WTC11 (cell line): ENCODE measurements around the gene CBLB.

ENCODE experiments used
- JUN ChIP-seq: sonication (generic); formaldehyde crosslinking; IDR thresholded peaks from 2 replicates; pipeline ENCODE4 v1.8.0; 2023; ENCODE audit warnings: mild to moderate bottlenecking, missing genetic modification reagents
- NR1H2 ChIP-seq: sonication (generic); formaldehyde crosslinking; IDR thresholded peaks from 2 replicates; pipeline ENCODE4 v1.9.0; 2021; ENCODE audit warnings: mild to moderate bottlenecking, moderate library complexity, missing genetic modification reagents
- SP1 ChIP-seq: sonication (generic); formaldehyde crosslinking; conservative IDR thresholded peaks from 2 replicates; pipeline ENCODE4 v1.8.1; 2022; ENCODE audit warnings: missing genetic modification reagents
- TCF7 ChIP-seq: sonication (generic); formaldehyde crosslinking; IDR thresholded peaks from 2 replicates; pipeline ENCODE4 v1.8.0; 2022; ENCODE audit warnings: mild to moderate bottlenecking, low read depth, missing genetic modification reagents, moderate library complexity
- TEAD1 ChIP-seq: sonication (generic); formaldehyde crosslinking; IDR thresholded peaks from 2 replicates; pipeline ENCODE4 v1.8.0; 2022; ENCODE audit warnings: mild to moderate bottlenecking, missing genetic modification reagents
- ZNF121 ChIP-seq: sonication (generic); formaldehyde crosslinking; IDR thresholded peaks from 2 replicates; pipeline ENCODE4 v1.8.0; 2023; ENCODE audit warnings: missing genetic modification reagents
- TF ChIP-seq, protein P1 (sequence below): sonication (generic); formaldehyde crosslinking; IDR thresholded peaks from 2 replicates; pipeline ENCODE4 v1.8.1; 2022; ENCODE audit warnings: low read depth, missing genetic modification reagents, borderline replicate concordance
- TF ChIP-seq, protein P2 (sequence below): fragments of 200-600 bp; IDR thresholded peaks from 2 replicates; pipeline ENCODE4 v1.8.0; 2022; ENCODE audit warnings: antibody characterized with exemption
- TF ChIP-seq, protein P3 (sequence below): sonication (generic); formaldehyde crosslinking; IDR thresholded peaks from 2 replicates; pipeline ENCODE4 v1.8.0; 2023; ENCODE audit warnings: mild to moderate bottlenecking, missing genetic modification reagents
- TF ChIP-seq, protein P4 (sequence below): sonication (generic); formaldehyde crosslinking; IDR thresholded peaks from 2 replicates; pipeline ENCODE4 v1.8.1; 2023; ENCODE audit warnings: mild to moderate bottlenecking, missing genetic modification reagents, moderate library complexity
- TF ChIP-seq, protein P5 (sequence below): sonication (generic); formaldehyde crosslinking; IDR thresholded peaks from 2 replicates; pipeline ENCODE4 v1.8.1; 2023; ENCODE audit warnings: mild to moderate bottlenecking, missing genetic modification reagents
- TF ChIP-seq, protein P6 (sequence below): sonication (generic); formaldehyde crosslinking; IDR thresholded peaks from 2 replicates; pipeline ENCODE4 v1.8.0; 2022; ENCODE audit warnings: mild to moderate bottlenecking, missing genetic modification reagents

DNA sequence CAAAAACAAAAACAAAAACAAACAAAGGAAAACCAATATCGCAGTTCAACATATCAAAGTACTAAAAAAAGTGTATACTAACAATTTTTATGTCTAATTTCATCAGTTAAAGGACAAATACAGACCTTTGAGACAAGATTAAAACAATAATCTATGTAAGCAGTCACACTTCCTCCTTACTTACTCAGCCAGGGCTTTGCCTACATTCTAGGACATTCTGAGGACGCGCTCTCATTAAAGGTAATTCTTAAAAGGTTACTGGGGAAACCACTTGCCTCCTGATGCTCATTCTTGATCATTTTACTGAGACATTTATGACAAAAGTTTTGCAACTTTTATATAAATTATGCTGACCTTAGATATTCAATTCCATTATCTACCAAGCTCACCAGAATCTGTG is 93.4 kb downstream of the CBLB start:
- TF ChIP-seq SP1 (CRISPR knock-in tag) (no peak), TEAD1 (CRISPR knock-in tag) (no peak), ZNF121 (CRISPR knock-in tag) (no peak), TCF7 (CRISPR knock-in tag) (no peak), JUN (CRISPR knock-in tag) (no peak), NR1H2 (no peak)
- TF ChIP-seq, protein P1, sequence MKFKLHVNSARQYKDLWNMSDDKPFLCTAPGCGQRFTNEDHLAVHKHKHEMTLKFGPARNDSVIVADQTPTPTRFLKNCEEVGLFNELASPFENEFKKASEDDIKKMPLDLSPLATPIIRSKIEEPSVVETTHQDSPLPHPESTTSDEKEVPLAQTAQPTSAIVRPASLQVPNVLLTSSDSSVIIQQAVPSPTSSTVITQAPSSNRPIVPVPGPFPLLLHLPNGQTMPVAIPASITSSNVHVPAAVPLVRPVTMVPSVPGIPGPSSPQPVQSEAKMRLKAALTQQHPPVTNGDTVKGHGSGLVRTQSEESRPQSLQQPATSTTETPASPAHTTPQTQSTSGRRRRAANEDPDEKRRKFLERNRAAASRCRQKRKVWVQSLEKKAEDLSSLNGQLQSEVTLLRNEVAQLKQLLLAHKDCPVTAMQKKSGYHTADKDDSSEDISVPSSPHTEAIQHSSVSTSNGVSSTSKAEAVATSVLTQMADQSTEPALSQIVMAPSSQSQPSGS = no peak
- TF ChIP-seq, protein P2, sequence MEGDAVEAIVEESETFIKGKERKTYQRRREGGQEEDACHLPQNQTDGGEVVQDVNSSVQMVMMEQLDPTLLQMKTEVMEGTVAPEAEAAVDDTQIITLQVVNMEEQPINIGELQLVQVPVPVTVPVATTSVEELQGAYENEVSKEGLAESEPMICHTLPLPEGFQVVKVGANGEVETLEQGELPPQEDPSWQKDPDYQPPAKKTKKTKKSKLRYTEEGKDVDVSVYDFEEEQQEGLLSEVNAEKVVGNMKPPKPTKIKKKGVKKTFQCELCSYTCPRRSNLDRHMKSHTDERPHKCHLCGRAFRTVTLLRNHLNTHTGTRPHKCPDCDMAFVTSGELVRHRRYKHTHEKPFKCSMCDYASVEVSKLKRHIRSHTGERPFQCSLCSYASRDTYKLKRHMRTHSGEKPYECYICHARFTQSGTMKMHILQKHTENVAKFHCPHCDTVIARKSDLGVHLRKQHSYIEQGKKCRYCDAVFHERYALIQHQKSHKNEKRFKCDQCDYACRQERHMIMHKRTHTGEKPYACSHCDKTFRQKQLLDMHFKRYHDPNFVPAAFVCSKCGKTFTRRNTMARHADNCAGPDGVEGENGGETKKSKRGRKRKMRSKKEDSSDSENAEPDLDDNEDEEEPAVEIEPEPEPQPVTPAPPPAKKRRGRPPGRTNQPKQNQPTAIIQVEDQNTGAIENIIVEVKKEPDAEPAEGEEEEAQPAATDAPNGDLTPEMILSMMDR = no peak
- TF ChIP-seq, protein P3, sequence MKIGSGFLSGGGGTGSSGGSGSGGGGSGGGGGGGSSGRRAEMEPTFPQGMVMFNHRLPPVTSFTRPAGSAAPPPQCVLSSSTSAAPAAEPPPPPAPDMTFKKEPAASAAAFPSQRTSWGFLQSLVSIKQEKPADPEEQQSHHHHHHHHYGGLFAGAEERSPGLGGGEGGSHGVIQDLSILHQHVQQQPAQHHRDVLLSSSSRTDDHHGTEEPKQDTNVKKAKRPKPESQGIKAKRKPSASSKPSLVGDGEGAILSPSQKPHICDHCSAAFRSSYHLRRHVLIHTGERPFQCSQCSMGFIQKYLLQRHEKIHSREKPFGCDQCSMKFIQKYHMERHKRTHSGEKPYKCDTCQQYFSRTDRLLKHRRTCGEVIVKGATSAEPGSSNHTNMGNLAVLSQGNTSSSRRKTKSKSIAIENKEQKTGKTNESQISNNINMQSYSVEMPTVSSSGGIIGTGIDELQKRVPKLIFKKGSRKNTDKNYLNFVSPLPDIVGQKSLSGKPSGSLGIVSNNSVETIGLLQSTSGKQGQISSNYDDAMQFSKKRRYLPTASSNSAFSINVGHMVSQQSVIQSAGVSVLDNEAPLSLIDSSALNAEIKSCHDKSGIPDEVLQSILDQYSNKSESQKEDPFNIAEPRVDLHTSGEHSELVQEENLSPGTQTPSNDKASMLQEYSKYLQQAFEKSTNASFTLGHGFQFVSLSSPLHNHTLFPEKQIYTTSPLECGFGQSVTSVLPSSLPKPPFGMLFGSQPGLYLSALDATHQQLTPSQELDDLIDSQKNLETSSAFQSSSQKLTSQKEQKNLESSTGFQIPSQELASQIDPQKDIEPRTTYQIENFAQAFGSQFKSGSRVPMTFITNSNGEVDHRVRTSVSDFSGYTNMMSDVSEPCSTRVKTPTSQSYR (CRISPR knock-in tag) = no peak
- TF ChIP-seq, protein P4, sequence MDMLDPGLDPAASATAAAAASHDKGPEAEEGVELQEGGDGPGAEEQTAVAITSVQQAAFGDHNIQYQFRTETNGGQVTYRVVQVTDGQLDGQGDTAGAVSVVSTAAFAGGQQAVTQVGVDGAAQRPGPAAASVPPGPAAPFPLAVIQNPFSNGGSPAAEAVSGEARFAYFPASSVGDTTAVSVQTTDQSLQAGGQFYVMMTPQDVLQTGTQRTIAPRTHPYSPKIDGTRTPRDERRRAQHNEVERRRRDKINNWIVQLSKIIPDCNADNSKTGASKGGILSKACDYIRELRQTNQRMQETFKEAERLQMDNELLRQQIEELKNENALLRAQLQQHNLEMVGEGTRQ = no peak
- TF ChIP-seq, protein P5, sequence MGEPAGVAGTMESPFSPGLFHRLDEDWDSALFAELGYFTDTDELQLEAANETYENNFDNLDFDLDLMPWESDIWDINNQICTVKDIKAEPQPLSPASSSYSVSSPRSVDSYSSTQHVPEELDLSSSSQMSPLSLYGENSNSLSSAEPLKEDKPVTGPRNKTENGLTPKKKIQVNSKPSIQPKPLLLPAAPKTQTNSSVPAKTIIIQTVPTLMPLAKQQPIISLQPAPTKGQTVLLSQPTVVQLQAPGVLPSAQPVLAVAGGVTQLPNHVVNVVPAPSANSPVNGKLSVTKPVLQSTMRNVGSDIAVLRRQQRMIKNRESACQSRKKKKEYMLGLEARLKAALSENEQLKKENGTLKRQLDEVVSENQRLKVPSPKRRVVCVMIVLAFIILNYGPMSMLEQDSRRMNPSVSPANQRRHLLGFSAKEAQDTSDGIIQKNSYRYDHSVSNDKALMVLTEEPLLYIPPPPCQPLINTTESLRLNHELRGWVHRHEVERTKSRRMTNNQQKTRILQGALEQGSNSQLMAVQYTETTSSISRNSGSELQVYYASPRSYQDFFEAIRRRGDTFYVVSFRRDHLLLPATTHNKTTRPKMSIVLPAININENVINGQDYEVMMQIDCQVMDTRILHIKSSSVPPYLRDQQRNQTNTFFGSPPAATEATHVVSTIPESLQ = no peak
- TF ChIP-seq, protein P6, sequence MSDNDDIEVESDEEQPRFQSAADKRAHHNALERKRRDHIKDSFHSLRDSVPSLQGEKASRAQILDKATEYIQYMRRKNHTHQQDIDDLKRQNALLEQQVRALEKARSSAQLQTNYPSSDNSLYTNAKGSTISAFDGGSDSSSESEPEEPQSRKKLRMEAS (CRISPR knock-in tag) = no peak
